ENCODE measurements around the gene MRS2.

GRCh38 chr6:24458941-24459340 is 56.2 kb downstream of the MRS2 start:
- no peak for TF ChIP-seq CTCF (IDR thresholded peaks at IDR 0.05)
- no peak for TF ChIP-seq POLR2A (IDR thresholded peaks at IDR 0.05)

Data from uterus (tissue), 2 donors.